ENCODE data around the gene SRPRB.

GRCh38 chr3:133851931-133852330 lies 46.3 kb downstream of the SRPRB start:
- TF ChIP-seq CTCF (IDR thresholded peaks at IDR 0.05; ENCODE audit: low read depth, low read length) (no peak), EZH2phosphoT487 (IDR thresholded peaks at IDR 0.05; ENCODE audit: low read depth) (no peak)

All from OCI-LY3 (cell line).